ENCODE results near the gene PKHD1. TPM values are rescaled to one million over a fixed set of nuclear protein-coding genes. Genes with fewer than 3 reads are reported as not detected.

The PKHD1 gene
- total and polyA plus RNA-seq, 2 of the 13 experiments (the other 11 are each of a cell fraction or from before 2014, with no cell fraction given): 0.01 to 0.13 TPM

GRCh38 chr6:51992876-51993275, 94.5 kb downstream of the PKHD1 start:
- H3K4me1 ChIP-seq (ENCODE audit: insufficient read depth, low read length): no peaks in the 10 kb centered on the region
- no peak overlapping the region for H3K4me2 ChIP-seq (ENCODE audit: low read depth, low read length)
- no peaks in the 10 kb centered on the region for H4K20me1 ChIP-seq (ENCODE audit: insufficient read depth, low read length)
- H3K4me3 ChIP-seq (replicated peaks in 1 of 3; ENCODE audit: insufficient read depth in 1 of 3, low read depth in 2 of 3, low read length in 3 of 3): no peak overlapping the region
- TF ChIP-seq EEA1 (CRISPR knock-in tag; IDR thresholded peaks at IDR 0.05; ENCODE audit: borderline replicate concordance): no peak
- TF ChIP-seq ZNF121 (CRISPR knock-in tag; IDR thresholded peaks at IDR 0.05): no peak
- no peak for TF ChIP-seq PAF1 (CRISPR knock-in tag; IDR thresholded peaks at IDR 0.05)
- TF ChIP-seq ZNF232 (CRISPR knock-in tag; IDR thresholded peaks at IDR 0.05; ENCODE audit: borderline replicate concordance): no peak
- TF ChIP-seq NFIB (CRISPR knock-in tag; IDR thresholded peaks at IDR 0.05; ENCODE audit: borderline replicate concordance): no peak
- no peak for TF ChIP-seq KDM5B (CRISPR knock-in tag; IDR thresholded peaks at IDR 0.05; ENCODE audit: borderline replicate concordance)
- TF ChIP-seq ZNF10 (CRISPR knock-in tag; IDR thresholded peaks at IDR 0.05; ENCODE audit: borderline replicate concordance, low read depth): no peak
- no peak for TF ChIP-seq CEBPB (IDR thresholded peaks at IDR 0.05; ENCODE audit: borderline replicate concordance, low read depth, low read length)
- no peak for TF ChIP-seq SMARCE1 (IDR thresholded peaks at IDR 0.05; ENCODE audit: borderline replicate concordance)
- no peak for TF ChIP-seq ZNF143 (CRISPR knock-in tag; IDR thresholded peaks at IDR 0.05)
- no peak for TF ChIP-seq ZNF598 (CRISPR knock-in tag; IDR thresholded peaks at IDR 0.05; ENCODE audit: borderline replicate concordance)
- no peak for TF ChIP-seq CEBPZ (IDR thresholded peaks at IDR 0.05; ENCODE audit: low read length)
- BruUV-seq (replicated peaks): no TSS peak
- FAIRE-seq (no peak), DNase-seq (ENCODE audit: low spot score) (no peak), ATAC-seq (no peak)
- H3K27ac ChIP-seq (ENCODE audit: extremely low read length, insufficient read depth, low read length): no peak overlapping the region
- WGBS (ENCODE audit: low lambda C conversion rate): 4% methylated on average over 3 of the region's 3 CpGs
- no peaks in the 10 kb centered on the region for H3K9me3 ChIP-seq (ENCODE audit: low read length)
- CTCF ChIA-PET (ENCODE audit: low intra/inter-chr PET ratio, low total read pairs): no interaction called here
- no peak overlapping the region for H2AFZ ChIP-seq (ENCODE audit: low read length)
- no peaks in the 10 kb centered on the region for H3K79me2 ChIP-seq (ENCODE audit: insufficient read depth, low read length)
- POLR2A ChIA-PET: no interaction called here
- no peak overlapping the region for H3K9ac ChIP-seq (ENCODE audit: insufficient read depth, low read depth, low read length)
- H3K27me3 ChIP-seq (ENCODE audit: control insufficient read depth in 1 of 2, insufficient read depth in 2 of 2, low read length in 2 of 2): no peaks in the 10 kb centered on the region
- no peaks in the 10 kb centered on the region for H3K36me3 ChIP-seq (replicated peaks in 1 of 2; ENCODE audit: control insufficient read depth in 1 of 2, insufficient read depth in 2 of 2, low read length in 2 of 2)
- intact Hi-C loops (cut with micrococcal nuclease; ENCODE audit: unreplicated experiment): no loop called here
- in situ Hi-C loops (cut with HindIII; ENCODE audit: extremely low pct_ligation_motif_present, low pct_unique_long_range_greater_than_20kb): no loop called here

Data from HepG2 (cell line).